HEK293 (cell line): ENCODE measurements around the gene RNU7-1.

Experiments used
- AEBP2 ChIP-seq: fragments of 450-650 bp; formaldehyde crosslinking; IDR thresholded peaks from 2 replicates; pipeline ENCODE4 v1.5.1; 2016; ENCODE audit warnings: missing biosample characterization, missing genetic modification characterization, borderline replicate concordance
- FEZF1 ChIP-seq: fragments of 450-650 bp; formaldehyde crosslinking; IDR thresholded peaks from 2 replicates; pipeline ENCODE4 v1.5.1; 2016; ENCODE audit warnings: missing biosample characterization, missing genetic modification characterization
- GLIS2 ChIP-seq: fragments of 450-650 bp; formaldehyde crosslinking; IDR thresholded peaks from 2 replicates; pipeline ENCODE4 v1.5.1; 2016; ENCODE audit warnings: missing biosample characterization, missing genetic modification characterization
- HOXC10 ChIP-seq: sonication (generic); formaldehyde crosslinking; IDR thresholded peaks from 2 replicates; pipeline ENCODE4 v1.8.1; 2023; ENCODE audit warnings: mild to moderate bottlenecking, missing genetic modification reagents
- IKZF3 ChIP-seq: fragments of 450-650 bp; IDR thresholded peaks from 2 replicates; pipeline ENCODE4 v1.5.0; 2018; ENCODE audit warnings: missing biosample characterization, mild to moderate bottlenecking, missing genetic modification characterization, moderate library complexity
- KLF10 ChIP-seq: fragments of 450-650 bp; IDR thresholded peaks from 2 replicates; pipeline ENCODE4 v1.5.1; 2018; ENCODE audit warnings: missing biosample characterization, mild to moderate bottlenecking, missing genetic modification characterization
- KLF17 ChIP-seq: fragments of 450-650 bp; formaldehyde crosslinking; IDR thresholded peaks from 2 replicates; pipeline ENCODE4 v1.5.1; 2016; ENCODE audit warnings: missing biosample characterization, missing genetic modification characterization
- REPIN1 ChIP-seq: fragments of 450-650 bp; formaldehyde crosslinking; IDR thresholded peaks from 2 replicates; pipeline ENCODE4 v1.5.1; 2017; ENCODE audit warnings: missing biosample characterization, missing genetic modification characterization, low read depth
- ZBTB20 ChIP-seq: fragments of 450-650 bp; formaldehyde crosslinking; IDR thresholded peaks from 2 replicates; pipeline ENCODE4 v1.5.1; 2016; ENCODE audit warnings: missing biosample characterization, missing genetic modification characterization
- ZBTB48 ChIP-seq: fragments of 450-650 bp; formaldehyde crosslinking; IDR thresholded peaks from 2 replicates; pipeline ENCODE4 v1.5.1; 2016; ENCODE audit warnings: missing biosample characterization, missing genetic modification characterization
- ZBTB8A ChIP-seq: fragments of 450-650 bp; formaldehyde crosslinking; IDR thresholded peaks from 2 replicates; pipeline ENCODE4 v1.5.1; 2016; ENCODE audit warnings: missing biosample characterization, missing genetic modification characterization
- ZFP41 ChIP-seq: fragments of 450-650 bp; formaldehyde crosslinking; IDR thresholded peaks from 2 replicates; pipeline ENCODE4 v1.5.1; 2016; ENCODE audit warnings: missing biosample characterization, missing genetic modification characterization, borderline replicate concordance
- ZNF112 ChIP-seq: fragments of 450-650 bp; formaldehyde crosslinking; IDR thresholded peaks from 2 replicates; pipeline ENCODE4 v1.5.0; 2017; ENCODE audit warnings: missing biosample characterization, missing genetic modification characterization
- ZNF121 ChIP-seq: fragments of 450-650 bp; formaldehyde crosslinking; IDR thresholded peaks from 2 replicates; pipeline ENCODE4 v1.5.1; 2016; ENCODE audit warnings: missing biosample characterization, missing genetic modification characterization
- ZNF302 ChIP-seq: fragments of 450-650 bp; formaldehyde crosslinking; IDR thresholded peaks from 2 replicates; pipeline ENCODE4 v1.5.1; 2016; ENCODE audit warnings: missing biosample characterization, missing genetic modification characterization, low read depth
- ZNF311 ChIP-seq: fragments of 450-650 bp; formaldehyde crosslinking; IDR thresholded peaks from 2 replicates; pipeline ENCODE4 v1.5.1; 2017; ENCODE audit warnings: missing biosample characterization, missing genetic modification characterization, borderline replicate concordance
- ZNF335 ChIP-seq: fragments of 450-650 bp; formaldehyde crosslinking; conservative IDR thresholded peaks from 2 replicates; pipeline ENCODE4 v1.5.1; 2016; ENCODE audit warnings: missing biosample characterization, missing genetic modification characterization
- ZNF394 ChIP-seq: fragments of 450-650 bp; formaldehyde crosslinking; IDR thresholded peaks from 2 replicates; pipeline ENCODE4 v1.5.1; 2016; ENCODE audit warnings: missing biosample characterization, missing genetic modification characterization, mild to moderate bottlenecking, moderate library complexity, borderline replicate concordance
- ZNF426 ChIP-seq: fragments of 450-650 bp; formaldehyde crosslinking; IDR thresholded peaks from 2 replicates; pipeline ENCODE4 v1.5.1; 2017; ENCODE audit warnings: missing biosample characterization, missing genetic modification characterization, mild to moderate bottlenecking, inconsistent platforms, moderate library complexity
- ZNF600 ChIP-seq: fragments of 450-650 bp; formaldehyde crosslinking; IDR thresholded peaks from 2 replicates; pipeline ENCODE4 v1.5.1; 2016; ENCODE audit warnings: missing biosample characterization, missing genetic modification characterization
- ZNF610 ChIP-seq: fragments of 450-650 bp; formaldehyde crosslinking; IDR thresholded peaks from 2 replicates; pipeline ENCODE4 v1.5.1; 2016; ENCODE audit warnings: missing biosample characterization, missing genetic modification characterization, borderline replicate concordance
- ZNF629 ChIP-seq: fragments of 450-650 bp; formaldehyde crosslinking; IDR thresholded peaks from 2 replicates; pipeline ENCODE4 v1.5.1; 2017; ENCODE audit warnings: missing biosample characterization, missing genetic modification characterization
- ZNF639 ChIP-seq: fragments of 450-650 bp; formaldehyde crosslinking; IDR thresholded peaks from 2 replicates; pipeline ENCODE4 v1.5.1; 2016; ENCODE audit warnings: missing biosample characterization, missing genetic modification characterization
- ZNF654 ChIP-seq: fragments of 450-650 bp; formaldehyde crosslinking; IDR thresholded peaks from 2 replicates; pipeline ENCODE4 v1.5.1; 2016; ENCODE audit warnings: low read depth, missing biosample characterization, missing genetic modification characterization
- ZNF664 ChIP-seq: fragments of 450-650 bp; formaldehyde crosslinking; IDR thresholded peaks from 2 replicates; pipeline ENCODE4 v1.5.1; 2016; ENCODE audit warnings: missing biosample characterization, missing genetic modification characterization
- ZNF707 ChIP-seq: fragments of 450-650 bp; formaldehyde crosslinking; IDR thresholded peaks from 2 replicates; pipeline ENCODE4 v1.5.1; 2016; ENCODE audit warnings: missing biosample characterization, missing genetic modification characterization
- ZNF768 ChIP-seq: fragments of 450-650 bp; formaldehyde crosslinking; IDR thresholded peaks from 2 replicates; pipeline ENCODE4 v1.5.1; 2018; ENCODE audit warnings: missing biosample characterization, mild to moderate bottlenecking, missing genetic modification characterization
- TF ChIP-seq, protein P1 (sequence below): fragments of 450-650 bp; formaldehyde crosslinking; IDR thresholded peaks from 2 replicates; pipeline ENCODE4 v1.5.1; 2016; ENCODE audit warnings: missing biosample characterization, missing genetic modification characterization
- TF ChIP-seq, protein P2 (sequence below): fragments of 450-650 bp; formaldehyde crosslinking; IDR thresholded peaks from 2 replicates; pipeline ENCODE4 v1.5.1; 2016; ENCODE audit warnings: missing biosample characterization, missing genetic modification characterization

The RNU7-1 gene

GRCh38 chr12:6944381-6945186 lies 968 bp downstream of the RNU7-1 start (continued):
- peak; percentile 63 for TF ChIP-seq KLF10 (tag by site-specific recombination)
- TF ChIP-seq ZFP41 (tag by site-specific recombination), result no peak
- no peak; the same call in 1 of the 2 replicates for TF ChIP-seq FEZF1
- no peak for TF ChIP-seq ZNF112
- TF ChIP-seq AEBP2 (tag by site-specific recombination), result no peak
- no peak for TF ChIP-seq ZNF302 (tag by site-specific recombination)
- TF ChIP-seq GLIS2 (tag by site-specific recombination), result peak; percentile 79
- TF ChIP-seq ZBTB48, result peak; percentile 98
- peak; percentile 83 for TF ChIP-seq ZNF629
- peak; percentile 98 for TF ChIP-seq ZNF600 (tag by site-specific recombination)
- 0 out of 2 replicates have a peak, but pooled peaks have one; percentile 11 for TF ChIP-seq ZNF610 (tag by site-specific recombination)
- TF ChIP-seq ZNF335, result peak; percentile 95
- TF ChIP-seq ZNF394 (tag by site-specific recombination), result peak; percentile 76
- no peak for TF ChIP-seq REPIN1 (tag by site-specific recombination)
- peak; percentile 82 for TF ChIP-seq ZBTB8A (tag by site-specific recombination)
- TF ChIP-seq ZNF426 (tag by site-specific recombination), result no peak
- TF ChIP-seq IKZF3 (tag by site-specific recombination), result peak; percentile 99
- TF ChIP-seq, protein P1, sequence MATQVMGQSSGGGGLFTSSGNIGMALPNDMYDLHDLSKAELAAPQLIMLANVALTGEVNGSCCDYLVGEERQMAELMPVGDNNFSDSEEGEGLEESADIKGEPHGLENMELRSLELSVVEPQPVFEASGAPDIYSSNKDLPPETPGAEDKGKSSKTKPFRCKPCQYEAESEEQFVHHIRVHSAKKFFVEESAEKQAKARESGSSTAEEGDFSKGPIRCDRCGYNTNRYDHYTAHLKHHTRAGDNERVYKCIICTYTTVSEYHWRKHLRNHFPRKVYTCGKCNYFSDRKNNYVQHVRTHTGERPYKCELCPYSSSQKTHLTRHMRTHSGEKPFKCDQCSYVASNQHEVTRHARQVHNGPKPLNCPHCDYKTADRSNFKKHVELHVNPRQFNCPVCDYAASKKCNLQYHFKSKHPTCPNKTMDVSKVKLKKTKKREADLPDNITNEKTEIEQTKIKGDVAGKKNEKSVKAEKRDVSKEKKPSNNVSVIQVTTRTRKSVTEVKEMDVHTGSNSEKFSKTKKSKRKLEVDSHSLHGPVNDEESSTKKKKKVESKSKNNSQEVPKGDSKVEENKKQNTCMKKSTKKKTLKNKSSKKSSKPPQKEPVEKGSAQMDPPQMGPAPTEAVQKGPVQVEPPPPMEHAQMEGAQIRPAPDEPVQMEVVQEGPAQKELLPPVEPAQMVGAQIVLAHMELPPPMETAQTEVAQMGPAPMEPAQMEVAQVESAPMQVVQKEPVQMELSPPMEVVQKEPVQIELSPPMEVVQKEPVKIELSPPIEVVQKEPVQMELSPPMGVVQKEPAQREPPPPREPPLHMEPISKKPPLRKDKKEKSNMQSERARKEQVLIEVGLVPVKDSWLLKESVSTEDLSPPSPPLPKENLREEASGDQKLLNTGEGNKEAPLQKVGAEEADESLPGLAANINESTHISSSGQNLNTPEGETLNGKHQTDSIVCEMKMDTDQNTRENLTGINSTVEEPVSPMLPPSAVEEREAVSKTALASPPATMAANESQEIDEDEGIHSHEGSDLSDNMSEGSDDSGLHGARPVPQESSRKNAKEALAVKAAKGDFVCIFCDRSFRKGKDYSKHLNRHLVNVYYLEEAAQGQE, result no peak; the same call in 1 of the 2 replicates
- TF ChIP-seq KLF17 (tag by site-specific recombination), result peak; percentile 72
- no peak; the same call in 1 of the 2 replicates for TF ChIP-seq ZNF768 (tag by site-specific recombination)
- no peak for TF ChIP-seq ZNF664 (tag by site-specific recombination)
- TF ChIP-seq ZNF311 (tag by site-specific recombination), result no peak
- TF ChIP-seq ZBTB20, result peak; percentile 98
- no peak for TF ChIP-seq ZNF707 (tag by site-specific recombination)
- TF ChIP-seq, protein P2, sequence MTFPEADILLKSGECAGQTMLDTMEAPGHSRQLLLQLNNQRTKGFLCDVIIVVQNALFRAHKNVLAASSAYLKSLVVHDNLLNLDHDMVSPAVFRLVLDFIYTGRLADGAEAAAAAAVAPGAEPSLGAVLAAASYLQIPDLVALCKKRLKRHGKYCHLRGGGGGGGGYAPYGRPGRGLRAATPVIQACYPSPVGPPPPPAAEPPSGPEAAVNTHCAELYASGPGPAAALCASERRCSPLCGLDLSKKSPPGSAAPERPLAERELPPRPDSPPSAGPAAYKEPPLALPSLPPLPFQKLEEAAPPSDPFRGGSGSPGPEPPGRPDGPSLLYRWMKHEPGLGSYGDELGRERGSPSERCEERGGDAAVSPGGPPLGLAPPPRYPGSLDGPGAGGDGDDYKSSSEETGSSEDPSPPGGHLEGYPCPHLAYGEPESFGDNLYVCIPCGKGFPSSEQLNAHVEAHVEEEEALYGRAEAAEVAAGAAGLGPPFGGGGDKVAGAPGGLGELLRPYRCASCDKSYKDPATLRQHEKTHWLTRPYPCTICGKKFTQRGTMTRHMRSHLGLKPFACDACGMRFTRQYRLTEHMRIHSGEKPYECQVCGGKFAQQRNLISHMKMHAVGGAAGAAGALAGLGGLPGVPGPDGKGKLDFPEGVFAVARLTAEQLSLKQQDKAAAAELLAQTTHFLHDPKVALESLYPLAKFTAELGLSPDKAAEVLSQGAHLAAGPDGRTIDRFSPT (tag by site-specific recombination), result peak; percentile 87
- peak; percentile 70 for TF ChIP-seq ZNF639 (tag by site-specific recombination)
- no peak for TF ChIP-seq HOXC10 (CRISPR knock-in tag)
- TF ChIP-seq ZNF121, result peak; percentile 59
- TF ChIP-seq ZNF654, result peak; percentile 93
